Activated CD8-positive, alpha-beta memory T cell treated with anti-CD3 and anti-CD28 coated beads for 4 hours (primary cell): ENCODE data around the gene PNMA8A.

Experiments
- DNase-seq, 2 donors: peaks; one replicate each; pipeline ENCODE4 v3.0.0-alpha.2; 2020; ENCODE audit warnings: low read depth in 2 of 2

Gene PNMA8A

GRCh38 chr19:46428239-46429135, 42.9 kb downstream of the PNMA8A start, which contains the start of gene PNMA8C:
Gene PNMA8C, minus strand, starts transcription at chr19:46428936. Its CDS starts 577 bp downstream, at chr19:46428359.
- DNase-seq: peak; percentile 15 to 17

DNA sequence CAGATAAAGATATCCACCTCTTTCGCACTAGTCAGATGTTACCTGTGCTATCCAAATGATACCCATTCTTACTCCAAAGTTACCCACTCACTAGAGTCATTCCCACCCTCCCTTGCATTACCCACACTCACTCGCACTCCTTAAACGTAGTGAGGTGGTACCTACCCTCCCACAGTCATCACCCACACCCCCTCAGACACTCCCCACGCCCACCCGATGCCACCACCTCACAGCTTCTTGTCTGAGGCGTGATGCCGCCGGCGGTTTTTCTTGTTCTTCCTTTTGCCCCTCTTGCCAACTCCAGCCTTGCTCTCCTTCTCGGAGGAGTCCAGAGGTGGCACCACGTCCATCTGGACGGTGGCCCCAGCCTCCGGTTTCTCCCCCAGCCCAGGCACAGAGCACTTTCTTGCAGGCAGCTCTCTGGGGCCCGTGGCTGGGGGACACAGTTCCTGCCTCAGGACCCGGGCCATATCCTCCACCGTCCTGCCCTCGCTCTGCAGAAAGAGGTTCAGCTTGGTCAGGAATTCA, 43.8 kb downstream of the PNMA8A start:
- DNase-seq: no peak

DNA sequence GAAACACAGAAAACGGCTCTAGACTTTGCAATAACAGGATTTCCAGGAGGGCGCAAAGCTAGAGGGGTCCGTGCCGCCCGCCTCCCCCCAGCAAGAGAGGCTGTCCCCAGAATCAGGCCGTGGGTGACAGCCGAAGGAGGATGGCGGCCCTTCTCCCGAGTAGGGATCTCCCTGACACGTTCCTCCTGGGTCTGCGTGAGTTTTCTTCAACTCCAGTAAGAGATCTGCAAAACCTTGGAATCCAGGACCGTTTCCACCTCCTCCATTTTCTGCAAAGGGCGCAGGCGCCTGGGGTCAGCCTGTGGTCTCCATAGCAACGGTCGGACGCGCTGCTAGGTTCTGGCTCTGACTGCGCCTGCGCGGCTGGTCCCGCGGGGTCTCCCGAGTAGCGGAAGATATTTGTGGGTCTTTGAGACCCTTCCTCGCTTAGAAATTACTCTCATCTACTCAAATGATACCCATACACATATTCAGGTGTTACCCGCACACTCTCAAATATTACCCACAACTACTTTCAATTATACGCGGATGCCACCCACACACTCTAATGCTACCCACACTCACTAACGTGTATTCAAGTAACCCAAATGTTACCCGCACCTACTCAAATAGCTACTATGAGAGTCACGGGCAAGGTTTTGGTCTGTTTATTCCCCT, 44.7 kb downstream of the PNMA8A start:
- no peak for DNase-seq

- DNase-seq: no peak
These were observed 45.3 kb downstream of the PNMA8A start for GRCh38 chr19:46426035-46426505.

- no peak for DNase-seq
These were observed 48.2 kb downstream of the PNMA8A start for GRCh38 chr19:46423188-46423587.

- DNase-seq: no peak
These were observed 49.0 kb downstream of the PNMA8A start for GRCh38 chr19:46422344-46422743.

- DNase-seq: no peak
These were observed 51.3 kb downstream of the PNMA8A start for GRCh38 chr19:46420056-46420455.
